Stimulated activated CD4-positive, alpha-beta T cell treated with anti-CD3 and anti-CD28 coated beads, Interleukin-4, amount 100 ng/mL, for 1 hour (primary cell): ENCODE results near the gene RBAK.
A peak's percentile ranks its signal among the peaks of the same experiment; 100 is the strongest.
"Not testable (repeated sequence)": the region's sequence is repeated elsewhere in the genome, so short reads cannot be mapped to it uniquely, and the experiment has no call there.

Experiments
- DNase-seq: peaks from one replicate; pipeline ENCODE4 v3.0.0-alpha.2; 2020

RBAK gene

GRCh38 chr7:5045558-5046396, at the start of gene RBAK:
TSS of gene RBAK (plus strand) at chr7:5045860. CDS start at chr7:5048077, 2,217 bp downstream.
- DNase-seq: peak; percentile 89

- no peak for DNase-seq
Observed at GRCh38 chr7:4996696-4997222, 48.9 kb upstream of the RBAK start.

GRCh38 chr7:4998244-4998643, 47.4 kb upstream of the RBAK start:
- DNase-seq: no peak

- DNase-seq: no peak
Observed at GRCh38 chr7:4998910-4999309, 46.8 kb upstream of the RBAK start.

GRCh38 chr7:4999369-4999950, 46.2 kb upstream of the RBAK start:
- no peak for DNase-seq

- DNase-seq: no peak
Observed at GRCh38 chr7:5001003-5001402, 44.7 kb upstream of the RBAK start.

GRCh38 chr7:5001911-5002310, 43.7 kb upstream of the RBAK start:
- no peak for DNase-seq

- no peak for DNase-seq
Observed at GRCh38 chr7:5005066-5005465, 40.6 kb upstream of the RBAK start.

- no peak for DNase-seq
Observed at GRCh38 chr7:5012985-5013384, 32.7 kb upstream of the RBAK start.

GRCh38 chr7:5015936-5016335, 29.7 kb upstream of the RBAK start:
- not testable (repeated sequence) for DNase-seq

GRCh38 chr7:5017626-5018025, 28.0 kb upstream of the RBAK start:
- DNase-seq: not testable (repeated sequence)

- no peak for DNase-seq
Observed at GRCh38 chr7:5020098-5020497, 25.6 kb upstream of the RBAK start.

GRCh38 chr7:5020976-5021550, 24.6 kb upstream of the RBAK start:
- not testable (repeated sequence) for DNase-seq

GRCh38 chr7:5023626-5024025, 22.0 kb upstream of the RBAK start:
- not testable (repeated sequence) for DNase-seq

- not testable (repeated sequence) for DNase-seq
Observed at GRCh38 chr7:5027796-5028410, 17.8 kb upstream of the RBAK start.

- DNase-seq: not testable (repeated sequence)
Observed at GRCh38 chr7:5033186-5033585, 12.5 kb upstream of the RBAK start.

GRCh38 chr7:5035276-5035675, 10.4 kb upstream of the RBAK start:
- no peak for DNase-seq

- DNase-seq: no peak
Observed at GRCh38 chr7:5036446-5036845, 9.2 kb upstream of the RBAK start.

GRCh38 chr7:5041047-5041446, 4.6 kb upstream of the RBAK start:
- DNase-seq: no peak

GRCh38 chr7:5043661-5044060, 2.0 kb upstream of the RBAK start:
- DNase-seq: no peak

GRCh38 chr7:5046397-5046732, 705 bp downstream of the RBAK start:
- DNase-seq: not testable (repeated sequence)

GRCh38 chr7:5047127-5047526, 1.5 kb downstream of the RBAK start:
- not testable (repeated sequence) for DNase-seq

GRCh38 chr7:5050676-5051075, 5.0 kb downstream of the RBAK start:
- DNase-seq: no peak

- not testable (repeated sequence) for DNase-seq
Observed at GRCh38 chr7:5051731-5052130, 6.1 kb downstream of the RBAK start.
